WI38 (cell line): ENCODE results near the gene PCYT2.

Source experiments
- H3K4me3 ChIP-seq: 2 replicates; pipeline ENCODE4 v1.5.1; 2011; ENCODE audit warnings: low read depth, mild to moderate bottlenecking, control low read depth, low read length
- CTCF ChIP-seq: IDR thresholded peaks from 2 replicates; pipeline ENCODE4 v1.5.1; 2012; ENCODE audit warnings: low read depth, mild to moderate bottlenecking, control low read depth, low read length

PCYT2 gene

DNA sequence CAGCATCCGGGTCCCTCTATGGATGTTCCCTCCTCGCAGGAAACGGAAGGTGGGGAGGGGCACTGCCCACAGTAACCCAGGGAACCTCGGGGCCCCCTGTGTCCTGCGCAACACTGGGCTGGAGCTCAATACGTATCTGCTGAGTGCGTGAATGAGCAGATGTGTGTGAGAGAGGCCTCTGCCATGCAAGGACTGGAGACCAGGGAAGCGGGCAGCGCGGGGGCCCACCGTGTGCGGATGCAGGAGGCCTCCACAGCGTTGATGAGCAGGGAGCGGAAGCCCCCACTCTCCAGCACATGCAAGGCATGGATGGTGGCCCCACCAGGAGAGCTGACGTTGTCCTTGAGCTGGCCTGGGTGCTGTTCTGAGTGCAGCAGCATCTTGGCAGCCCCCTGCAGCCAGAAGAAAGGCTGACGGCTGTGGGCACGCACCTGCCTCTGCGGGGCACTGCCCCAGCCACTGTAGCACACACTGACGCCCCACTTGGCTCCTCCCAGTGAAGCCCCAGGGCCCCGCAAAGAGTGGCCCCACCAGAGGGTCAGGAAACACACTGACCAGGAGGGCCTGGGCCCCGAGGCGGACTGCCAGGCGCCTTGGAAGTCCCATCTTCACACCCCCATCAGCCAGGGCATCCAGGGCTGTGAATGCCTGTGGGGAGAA lies 23.0 kb upstream of the PCYT2 start:
- no peak overlapping the region for H3K4me3 ChIP-seq
- TF ChIP-seq CTCF = no peak

GRCh38 chr17:81933178-81933699 lies 22.0 kb upstream of the PCYT2 start:
- no peak overlapping the region for H3K4me3 ChIP-seq
- no peak for TF ChIP-seq CTCF

DNA sequence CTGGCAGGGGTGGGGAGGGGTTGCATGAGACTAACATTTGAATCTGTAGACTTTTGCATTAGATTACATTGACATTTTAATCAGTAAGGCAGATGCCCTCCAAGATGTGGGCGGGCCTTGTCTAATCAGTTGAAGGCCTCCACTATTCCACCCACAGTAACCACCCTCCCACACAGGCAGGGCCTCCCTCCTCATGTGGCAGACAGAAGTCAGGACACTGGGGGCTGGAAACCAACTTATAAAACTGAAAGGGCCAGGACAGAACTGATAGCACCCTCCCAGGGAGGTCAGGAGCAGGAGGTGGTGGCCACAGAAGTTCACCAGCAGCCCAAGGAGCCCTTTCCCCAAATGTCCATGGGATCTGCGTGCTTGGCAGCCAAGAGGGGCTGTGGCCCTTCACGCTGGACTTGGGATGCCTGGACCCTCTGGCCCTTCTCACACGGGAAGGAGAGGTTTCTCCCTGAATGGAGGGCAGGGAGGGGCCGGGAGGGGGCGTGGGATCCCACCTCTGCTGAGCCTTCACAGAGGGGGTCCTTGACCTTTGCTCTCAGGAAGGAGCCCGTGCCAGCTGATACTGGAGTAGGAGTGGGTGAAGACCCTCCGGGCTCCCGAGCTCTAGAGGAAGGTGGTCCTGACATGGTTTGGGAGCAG lies 21.3 kb upstream of the PCYT2 start:
- TF ChIP-seq CTCF = no peak

DNA sequence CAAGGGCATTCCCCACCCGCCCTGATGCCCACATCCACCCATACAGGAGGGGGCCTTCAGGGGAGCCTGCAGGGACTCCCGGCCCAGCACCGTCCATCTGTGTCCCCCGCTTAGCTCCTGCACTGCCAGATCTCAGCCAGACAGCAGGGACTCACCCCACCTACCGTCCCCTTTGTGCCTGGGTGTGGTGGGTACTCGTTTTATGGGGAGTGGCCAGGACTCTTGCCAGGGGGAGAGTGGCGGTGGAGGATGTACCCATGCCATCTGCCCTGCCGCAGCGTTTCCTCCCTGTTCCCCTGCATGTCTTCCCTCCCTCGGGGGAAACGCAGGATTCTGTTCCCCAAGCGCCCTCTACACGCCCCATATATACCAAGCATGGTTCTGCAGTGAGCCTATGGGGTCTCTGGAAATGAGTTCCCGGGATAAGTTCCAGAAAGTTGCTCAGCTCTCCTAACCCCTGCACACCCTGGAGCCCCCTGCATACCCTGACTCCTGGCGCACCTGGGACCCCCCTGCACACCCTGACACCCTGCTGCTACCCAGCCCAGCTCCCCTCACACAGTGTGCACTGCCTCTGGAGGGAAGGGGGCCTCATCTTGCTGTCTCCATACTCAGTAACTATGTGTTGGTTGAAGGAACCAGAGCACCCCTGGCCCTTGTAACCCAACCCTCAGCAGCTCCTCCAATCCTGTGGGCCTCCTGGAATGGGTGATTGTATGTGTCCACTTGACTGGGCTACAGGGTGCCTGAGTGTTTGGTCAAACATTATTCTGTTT lies 20.5 kb upstream of the PCYT2 start:
- no peak for TF ChIP-seq CTCF
- H3K4me3 ChIP-seq = no peak overlapping the region

More for the DNA sequence above, 21.3 kb upstream of the PCYT2 start:
- H3K4me3 ChIP-seq = no peak overlapping the region

- no peak for TF ChIP-seq CTCF
- no peak overlapping the region for H3K4me3 ChIP-seq
Measured at GRCh38 chr17:81931189-81931556, 20.0 kb upstream of the PCYT2 start.

GRCh38 chr17:81930142-81931125 lies 19.2 kb upstream of the PCYT2 start:
- no peak overlapping the region for H3K4me3 ChIP-seq
- TF ChIP-seq CTCF = no peak
